HUDEP-2 (cell line): Measurements from ENCODE around the gene TSG101.
A peak's percentile ranks its signal among the peaks of the same experiment; 100 is the strongest.

ENCODE experiments used
- DNase-seq, 76 experiments: peaks; one replicate each; lab custom pipeline; 2025; ENCODE audit not compliant: unreplicated experiment in 76 of 76; lab: John Stamatoyannopoulos, UW

Gene TSG101

DNA sequence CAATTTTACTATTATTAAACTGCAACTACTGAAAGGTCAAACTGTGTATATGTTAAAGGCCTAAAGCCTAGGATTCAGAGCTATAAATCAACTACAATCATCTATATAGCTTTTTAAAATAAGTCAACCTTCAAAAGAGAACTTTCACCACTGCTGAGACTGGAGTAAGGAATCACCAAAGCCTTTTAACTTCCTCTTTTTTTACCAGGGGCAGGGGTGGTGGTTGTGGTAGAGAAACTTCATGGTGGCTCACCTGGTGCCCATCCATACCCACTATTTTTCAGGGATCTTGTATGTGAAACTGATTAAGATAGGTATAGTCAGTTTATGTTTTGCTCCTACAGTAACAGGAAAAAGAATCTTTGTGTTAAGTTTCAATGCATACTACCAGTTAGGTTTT, 31.5 kb downstream of the TSG101 start:
- DNase-seq = no peak

DNA sequence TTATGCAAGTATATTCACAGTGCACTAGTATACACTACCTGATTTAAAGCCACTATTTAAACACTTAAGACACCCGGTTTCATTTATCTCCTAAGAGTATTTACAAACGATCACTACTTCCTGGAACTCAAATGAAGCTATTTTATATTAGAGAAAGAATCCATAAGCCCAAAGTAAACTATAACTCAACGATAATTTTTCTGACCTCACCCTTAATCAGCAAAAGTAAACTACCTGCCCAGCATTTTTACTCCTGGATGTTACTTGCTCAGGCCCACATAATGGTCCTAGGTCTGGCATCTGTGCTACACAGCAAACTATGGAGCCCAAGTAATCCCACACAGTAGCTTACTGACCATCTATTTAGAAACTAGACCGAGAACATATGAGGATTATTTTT, 33.4 kb downstream of the TSG101 start:
- no peak for DNase-seq

DNA sequence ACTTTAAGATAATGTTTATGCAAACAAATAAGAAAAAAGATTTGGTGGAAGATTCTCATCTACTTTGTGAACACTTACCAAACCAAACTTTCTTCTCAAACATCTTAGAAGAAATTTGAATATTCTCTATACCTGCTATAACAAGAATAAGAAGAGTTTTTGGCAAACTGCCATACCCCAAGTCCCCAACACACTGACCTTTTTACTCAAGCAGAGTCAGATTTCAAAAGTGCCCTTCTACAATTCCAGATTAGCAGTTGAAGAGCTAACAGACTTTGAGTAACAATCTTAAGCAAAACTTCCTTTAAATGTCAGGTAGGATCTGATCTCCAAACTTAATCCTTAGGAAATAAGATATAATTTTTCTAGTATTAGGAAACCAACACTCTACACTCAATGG, 33.9 kb downstream of the TSG101 start:
- no peak for DNase-seq

DNA sequence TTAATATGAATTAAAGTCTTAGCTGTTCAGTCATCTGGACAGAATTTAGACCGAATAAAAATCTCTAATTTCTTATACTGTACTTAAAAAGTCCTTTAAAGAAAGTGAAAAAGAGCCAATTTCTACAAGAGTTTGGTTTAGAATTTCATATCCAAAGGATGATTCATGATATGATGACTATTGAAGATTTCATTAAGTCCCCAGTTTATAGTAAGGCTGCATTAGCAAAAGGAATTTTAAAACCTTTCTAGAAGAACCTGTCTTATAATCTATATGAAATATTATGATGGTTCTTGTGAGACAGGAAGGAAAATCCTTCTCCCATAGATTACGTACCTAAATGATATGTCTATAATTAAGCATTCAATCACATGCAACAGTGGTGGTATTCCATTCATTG, 34.8 kb downstream of the TSG101 start:
- DNase-seq = no peak

DNA sequence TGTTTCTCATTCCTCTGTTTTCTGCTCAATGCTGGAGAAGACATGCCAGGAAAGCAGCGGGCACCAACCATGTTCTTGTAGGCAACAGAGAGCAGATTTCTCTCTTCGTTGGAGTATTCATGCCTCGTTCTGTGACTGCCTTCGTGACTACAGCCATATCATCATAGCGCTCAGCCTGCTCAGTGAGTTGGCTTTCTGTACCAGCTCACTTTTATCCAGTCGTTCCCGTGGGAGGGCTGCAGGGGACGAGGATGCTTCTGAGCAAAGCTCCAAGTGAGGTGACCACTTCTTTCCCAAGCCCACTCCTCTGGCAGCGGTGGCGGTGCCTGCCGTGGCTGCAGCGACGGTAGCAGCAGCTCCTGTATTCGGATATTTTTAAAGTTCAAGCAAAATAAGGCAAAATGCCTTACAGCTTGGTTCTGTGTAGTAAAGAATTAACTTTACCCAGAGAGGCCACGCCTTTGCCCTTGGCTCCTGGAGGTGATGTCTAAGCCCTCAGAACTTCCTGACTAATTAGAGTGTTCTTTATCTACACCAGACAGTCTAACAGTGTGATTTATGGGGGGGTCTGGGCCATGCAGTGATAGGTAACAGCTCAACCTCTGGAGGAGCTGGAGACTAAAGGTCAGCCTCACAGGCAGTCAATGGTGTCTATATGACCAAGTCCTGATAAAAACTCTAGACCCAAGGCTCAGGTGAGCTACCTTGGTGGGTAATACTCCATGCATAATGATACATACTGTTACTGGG, 35.8 kb downstream of the TSG101 start:
- no peak for DNase-seq

DNA sequence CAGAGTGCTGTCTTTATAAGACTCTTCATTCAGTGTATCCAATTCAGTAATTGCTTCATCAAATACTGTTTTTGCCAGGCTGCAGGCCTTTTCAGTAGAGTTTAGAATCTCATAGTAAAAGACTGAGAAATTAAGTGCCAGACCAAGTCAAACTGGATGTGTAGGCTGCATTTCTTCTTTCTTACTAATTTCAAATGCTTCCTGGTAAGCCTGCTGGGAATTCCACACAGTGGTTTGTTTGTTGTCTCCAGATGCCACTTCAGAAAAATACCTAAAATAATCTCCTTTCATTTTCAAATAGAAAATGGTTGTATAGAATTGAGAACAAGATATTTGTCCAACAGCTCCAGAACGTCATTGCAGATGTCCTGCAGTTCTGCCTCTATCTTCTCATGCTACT, 36.4 kb downstream of the TSG101 start:
- DNase-seq = no peak

DNA sequence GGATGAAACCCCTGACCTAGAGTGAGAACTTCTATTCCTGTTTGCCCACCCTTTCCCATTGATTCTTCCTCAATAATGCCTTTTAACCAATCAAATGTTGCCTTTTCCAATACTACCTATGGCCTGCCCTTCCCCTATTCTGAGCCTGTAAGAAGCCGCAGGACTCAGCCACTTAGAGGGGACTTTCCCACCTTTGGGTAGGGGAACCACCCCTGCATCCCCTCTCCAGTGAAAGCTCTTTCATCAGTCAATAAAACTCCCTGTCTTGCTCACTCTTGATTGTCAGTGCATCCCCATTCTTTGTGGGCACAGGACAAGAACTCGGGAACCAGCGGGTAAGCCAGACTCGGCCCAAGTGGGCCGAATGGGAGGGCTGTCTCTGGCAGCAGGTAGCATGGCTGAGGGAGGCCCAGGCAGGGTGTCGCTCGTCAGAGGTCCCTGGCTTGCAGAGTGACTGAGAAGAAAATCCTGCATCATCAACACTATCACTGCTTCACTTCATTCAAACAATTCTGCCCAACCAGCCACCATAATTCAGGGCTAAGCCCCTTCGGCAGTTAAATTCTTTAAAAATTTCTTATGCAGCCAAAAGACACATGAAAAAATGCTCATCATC, 40.7 kb downstream of the TSG101 start:
- DNase-seq = no peak

DNA sequence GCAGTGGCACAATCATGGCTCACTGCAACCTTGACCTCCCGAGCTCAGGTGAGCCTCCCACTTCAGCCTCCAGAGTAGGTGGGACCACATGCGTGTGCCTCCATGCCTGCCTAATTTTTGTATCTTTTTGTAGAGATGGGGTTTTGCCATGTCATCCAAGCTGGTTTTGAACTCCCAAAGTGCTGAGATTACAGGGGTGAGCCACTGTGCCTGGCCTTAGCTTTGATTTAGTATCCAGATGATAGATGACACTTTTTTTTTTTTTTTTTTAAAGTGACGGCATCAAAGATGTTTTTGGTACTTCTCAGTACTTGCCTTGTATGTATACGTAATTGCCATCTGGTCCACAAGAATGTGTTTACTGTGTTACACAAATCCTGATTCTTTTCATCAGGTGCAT, 47.7 kb downstream of the TSG101 start:
- DNase-seq = no peak

DNA sequence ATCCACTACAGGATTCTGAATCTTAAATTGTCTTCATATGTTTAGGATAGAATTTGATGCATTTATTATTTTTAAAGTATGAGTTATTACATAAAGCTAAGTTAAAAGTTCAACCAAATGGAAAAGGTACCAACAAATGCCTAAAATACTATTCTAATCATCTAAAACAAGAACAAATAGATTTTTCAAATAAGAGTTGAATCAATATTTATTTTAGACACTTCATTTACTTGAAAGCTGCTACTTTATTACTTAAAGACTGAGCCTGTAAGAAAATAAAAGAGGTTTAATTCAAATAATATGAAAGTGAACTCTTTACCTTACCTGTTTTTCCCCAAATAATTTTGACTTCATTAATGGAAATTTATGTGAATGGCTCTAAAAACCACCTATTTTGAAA, 54.2 kb downstream of the TSG101 start:
- no peak for DNase-seq

DNA sequence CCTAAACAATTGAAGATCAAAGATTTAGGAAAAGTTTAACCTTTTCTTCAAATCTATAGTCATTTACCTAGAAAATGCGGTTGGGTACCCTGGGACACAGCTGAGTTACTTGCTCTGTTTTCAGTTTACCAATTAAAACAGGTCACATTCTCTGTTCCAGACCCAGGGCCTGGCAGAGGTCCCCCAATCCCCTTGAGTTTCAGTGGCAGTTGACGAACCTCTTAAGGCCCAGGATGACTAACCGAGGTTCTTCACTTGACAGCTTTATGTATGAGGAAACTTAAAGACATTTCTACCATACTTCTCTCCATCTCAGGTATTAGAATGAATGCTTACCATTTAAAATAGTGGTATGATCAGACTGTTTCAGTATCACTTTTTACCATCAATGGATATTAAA, 54.7 kb downstream of the TSG101 start:
- DNase-seq = no peak

DNA sequence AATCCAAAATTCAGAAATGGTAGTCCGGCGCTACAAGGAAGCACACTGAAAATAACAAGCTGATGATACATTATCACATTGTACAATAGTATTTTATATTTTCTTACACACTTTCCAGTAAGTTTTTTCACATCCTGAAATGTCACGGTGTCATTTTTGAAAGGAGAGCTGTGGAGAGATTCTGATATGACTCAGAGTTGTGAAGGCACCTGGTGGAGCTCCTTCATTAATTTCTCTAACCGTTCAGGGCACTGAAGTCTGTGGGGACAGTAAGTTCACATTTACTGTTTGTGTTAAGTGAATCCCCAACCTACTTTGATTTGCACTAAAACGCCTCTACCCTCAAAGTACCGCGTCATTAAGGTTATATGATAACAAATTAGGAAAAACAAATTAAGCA, 57.8 kb downstream of the TSG101 start:
- no peak for DNase-seq

DNA sequence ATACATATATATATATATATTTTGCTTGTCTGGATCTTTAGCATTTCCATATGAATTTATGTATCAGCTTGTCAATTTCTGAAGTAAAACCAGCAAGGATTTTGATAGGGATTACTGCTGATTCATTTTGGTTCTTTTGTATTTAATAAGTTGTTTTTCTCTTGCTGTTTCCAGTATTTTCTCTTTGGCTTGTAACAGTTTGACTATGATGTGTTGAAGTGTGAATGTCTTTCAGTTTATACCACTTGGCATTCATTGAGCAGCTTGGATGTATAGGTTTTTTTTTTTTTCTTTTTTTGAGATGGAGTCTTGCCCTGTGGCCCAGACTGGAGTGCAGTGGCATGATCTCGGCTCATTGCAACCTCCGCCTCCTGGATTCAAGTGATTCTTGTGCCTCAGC, 58.7 kb downstream of the TSG101 start:
- no peak for DNase-seq

DNA sequence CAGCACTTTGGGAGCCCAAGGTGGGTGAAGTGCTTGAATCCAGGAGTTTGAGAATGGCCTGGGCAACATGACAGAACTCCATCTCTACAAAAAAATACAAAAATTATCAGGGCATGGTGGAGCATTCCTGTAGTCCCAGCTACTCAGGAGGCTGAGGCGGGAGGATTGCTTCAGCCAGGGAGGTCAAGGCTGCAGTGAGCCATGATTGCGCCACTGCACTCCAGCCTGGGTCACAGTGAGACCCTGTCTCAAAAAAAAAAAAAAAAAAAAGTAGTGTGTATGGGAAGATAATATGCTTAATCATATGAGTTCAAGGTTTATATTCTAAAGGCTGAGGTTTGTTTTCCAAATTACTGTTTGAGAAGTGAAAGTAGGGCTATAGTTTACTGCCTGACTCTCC, 60.3 kb downstream of the TSG101 start:
- DNase-seq = no peak

DNA sequence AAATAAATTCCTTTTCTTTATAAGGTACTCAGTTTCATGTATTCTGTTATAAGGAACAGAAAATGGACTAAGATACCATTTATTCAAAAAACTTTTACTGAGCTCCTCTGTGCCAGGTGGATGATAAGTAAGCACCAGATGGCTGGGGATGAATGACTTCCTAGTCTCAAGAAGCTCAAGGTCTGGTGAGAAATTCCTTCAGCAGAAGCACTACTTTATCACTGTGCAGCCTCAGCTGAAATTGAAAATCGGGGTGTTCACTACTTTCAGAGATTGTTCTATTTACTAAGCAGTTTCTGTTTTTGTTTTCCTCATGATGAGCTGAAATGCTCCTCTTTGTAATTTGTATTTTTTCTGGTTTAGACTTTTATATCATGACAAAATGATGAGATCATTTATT, 63.3 kb downstream of the TSG101 start:
- no peak for DNase-seq

DNA sequence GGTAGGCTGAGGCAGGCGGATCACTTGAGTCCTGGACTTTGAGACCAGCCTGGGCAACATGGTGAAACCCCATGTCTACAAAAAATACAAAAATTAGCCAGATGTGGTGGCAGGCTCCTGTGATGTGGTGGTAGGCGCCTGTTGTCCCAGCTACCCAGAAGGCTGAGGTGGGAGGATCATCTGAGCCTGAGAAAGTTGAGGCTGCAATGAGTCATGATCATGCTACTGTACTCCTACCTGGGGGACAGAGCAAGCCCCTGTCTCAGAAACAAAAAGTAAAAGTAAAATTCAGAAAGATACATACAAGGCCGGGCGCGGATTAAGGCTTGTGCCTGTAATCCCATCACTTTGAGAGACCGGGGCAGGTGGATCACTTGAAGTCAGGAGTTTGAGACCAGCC, 64.8 kb downstream of the TSG101 start:
- DNase-seq = no peak

DNA sequence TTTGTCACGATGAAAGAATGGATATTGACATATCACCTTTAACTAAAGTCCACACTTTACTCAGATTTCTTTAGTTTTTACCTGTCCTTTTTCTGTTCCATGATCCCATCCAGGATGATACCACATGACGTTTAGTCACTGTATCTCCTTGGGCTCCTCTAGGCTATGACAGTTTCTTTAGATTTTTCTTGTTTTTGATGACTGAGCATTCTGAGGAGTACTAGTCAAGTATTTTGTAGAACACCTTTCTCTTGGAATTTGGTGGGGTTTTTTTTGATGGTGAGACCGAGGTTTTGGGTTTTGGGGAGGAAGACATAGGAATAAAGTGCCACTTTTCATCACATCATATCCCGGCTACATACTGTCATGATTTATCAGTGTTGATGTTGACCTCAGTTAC, 67.1 kb downstream of the TSG101 start:
- DNase-seq = no peak

DNA sequence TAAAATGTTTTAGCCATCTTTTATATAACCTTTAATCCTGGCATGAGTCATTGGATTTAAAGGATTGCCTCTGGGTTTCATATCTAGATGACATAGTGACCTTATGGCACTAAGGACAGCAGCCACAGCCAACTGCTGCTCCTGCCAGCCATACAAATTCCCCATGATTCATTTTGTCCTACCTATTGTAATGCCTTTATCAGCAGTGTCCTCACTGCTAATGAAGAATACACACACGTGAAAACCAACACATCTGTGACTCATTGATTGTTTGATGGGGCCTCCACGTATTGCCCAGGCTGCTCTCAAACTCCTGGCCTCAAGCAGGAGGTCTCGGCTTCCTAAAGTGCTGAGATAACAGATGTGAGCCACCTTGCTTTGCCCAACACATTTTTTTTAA, 69.3 kb downstream of the TSG101 start:
- peak in 6 of 76 experiments; percentile 3 to 41 (median 10) for DNase-seq

DNA sequence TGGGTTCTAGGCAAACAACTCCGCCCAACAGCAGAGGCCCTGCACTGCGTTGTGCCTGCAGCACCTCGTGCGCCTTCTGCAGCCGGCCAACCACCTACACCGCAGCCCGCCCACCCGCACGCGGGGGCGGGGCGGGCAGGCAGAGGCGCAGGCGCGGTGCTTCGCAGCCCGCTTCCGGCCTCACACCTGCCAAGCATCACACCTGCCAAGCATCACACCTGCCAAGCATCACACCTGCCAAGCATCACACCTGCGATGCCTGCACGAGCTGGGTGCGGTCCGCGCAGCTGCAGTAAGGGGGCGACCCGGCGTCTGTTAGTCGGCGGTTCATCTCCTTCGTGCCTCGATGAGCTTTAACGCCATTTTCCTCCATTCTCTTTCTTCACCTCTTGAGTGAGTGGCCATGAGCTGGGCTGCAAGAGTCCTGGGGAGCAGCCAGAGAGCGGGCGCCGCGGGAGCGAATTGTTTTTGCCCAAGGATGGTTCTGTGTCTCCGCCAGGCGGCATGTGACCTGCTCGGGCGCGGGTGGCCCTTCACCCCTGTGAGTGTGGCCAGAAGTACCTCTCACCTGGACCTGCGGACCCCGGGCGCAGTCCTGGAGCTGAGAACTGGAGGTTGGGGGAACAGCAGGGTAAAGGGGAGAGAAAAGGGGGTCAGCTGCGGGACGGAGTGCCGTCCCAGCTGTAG, 70.9 kb downstream of the TSG101 start, which contains the start of gene LDHAL6A:
LDHAL6A (plus strand) TSS at position 171 of the 687 bp plus-strand sequence. CDS start 825 bp downstream, outside the sequence.
- DNase-seq = no peak

DNA sequence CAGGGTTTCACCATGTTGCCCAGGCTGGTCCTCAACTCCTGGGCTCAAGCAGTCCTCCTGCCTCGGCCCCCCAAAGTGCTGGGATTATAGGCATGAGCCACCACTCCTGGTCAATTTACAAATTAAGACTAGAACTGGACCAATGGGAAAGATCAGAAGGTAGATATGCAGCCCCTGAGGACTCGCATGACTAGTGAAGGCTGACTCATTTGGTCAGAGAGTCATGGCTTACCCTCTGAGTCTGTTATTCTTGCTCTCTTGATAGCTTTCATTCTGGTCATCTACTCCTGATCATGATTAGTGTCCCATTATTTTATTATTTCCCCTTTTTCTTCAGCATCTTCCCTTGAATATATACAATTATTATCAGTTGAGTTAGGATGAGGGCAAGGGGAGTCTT, 73.8 kb downstream of the TSG101 start:
- DNase-seq = no peak

DNA sequence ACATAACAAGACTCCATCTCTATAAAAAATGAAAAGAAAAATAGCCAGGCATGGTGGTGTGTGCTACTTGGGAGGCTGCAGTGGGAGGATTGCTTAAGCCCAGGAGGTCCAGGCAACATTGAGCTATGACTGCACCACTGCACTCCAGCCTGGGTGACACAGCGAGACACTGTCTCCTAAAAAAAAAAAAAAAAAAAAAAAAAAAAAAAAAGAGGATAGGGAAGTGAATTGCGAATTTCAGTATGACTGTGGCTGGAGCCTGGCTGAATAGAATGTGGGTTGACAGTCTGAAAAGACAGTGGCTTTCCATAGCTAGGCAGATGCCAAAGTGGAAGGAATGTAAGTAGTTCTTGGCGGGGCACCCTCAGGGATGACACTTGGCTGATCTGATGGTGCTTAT, 77.5 kb downstream of the TSG101 start:
- DNase-seq = no peak

DNA sequence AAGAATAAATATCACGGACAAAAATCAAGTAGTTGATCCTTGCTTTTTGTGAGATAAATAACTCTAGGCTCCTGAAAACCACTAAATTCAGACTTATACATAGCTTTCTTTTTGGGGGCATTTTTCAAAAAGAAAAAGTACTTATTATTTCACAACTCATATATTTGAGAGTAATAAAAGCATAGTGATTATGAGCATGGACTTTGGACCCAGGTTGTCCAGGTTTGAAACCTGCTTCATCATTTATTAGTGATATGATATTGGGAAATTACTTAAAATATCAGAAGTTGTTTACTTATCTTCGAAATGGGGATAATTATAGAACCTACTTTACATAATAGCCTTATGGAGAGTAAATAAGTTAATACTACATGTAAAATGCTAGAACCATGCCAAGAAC, 88.1 kb downstream of the TSG101 start:
- DNase-seq = no peak
